Activated CD8-positive, alpha-beta memory T cell treated with anti-CD3 and anti-CD28 coated beads for 1 hour (primary cell): ENCODE measurements around the gene LCN10.
"Not testable (repeated sequence)": the region's sequence is repeated elsewhere in the genome, so short reads cannot be mapped to it uniquely, and the experiment has no call there.

Experiments used
- DNase-seq, 2 donors: peaks; one replicate each; pipeline ENCODE4 v3.0.0-alpha.2; 2020; ENCODE audit warnings: low read depth in 1 of 2; ENCODE audit errors: extremely low read depth in 1 of 2

LCN10 gene

GRCh38 chr9:136755302-136756133, 12.8 kb upstream of the LCN10 start:
- not testable (repeated sequence) for DNase-seq

GRCh38 chr9:136754626-136755301, 12.0 kb upstream of the LCN10 start:
- no peak for DNase-seq

GRCh38 chr9:136754059-136754572, 11.4 kb upstream of the LCN10 start:
- no peak for DNase-seq

GRCh38 chr9:136753371-136754058, 10.8 kb upstream of the LCN10 start:
- no peak for DNase-seq

GRCh38 chr9:136751814-136752213, 9.1 kb upstream of the LCN10 start:
- no peak for DNase-seq

- no peak for DNase-seq
Observed at GRCh38 chr9:136751244-136751643, 8.5 kb upstream of the LCN10 start.

- DNase-seq = no peak
Observed at GRCh38 chr9:136750526-136750925, 7.8 kb upstream of the LCN10 start.

GRCh38 chr9:136748666-136749611, 6.2 kb upstream of the LCN10 start:
- DNase-seq = no peak

- DNase-seq = no peak
Observed at GRCh38 chr9:136748201-136748600, 5.5 kb upstream of the LCN10 start, which contains the start of gene LCN6. Gene LCN6, minus strand, starts transcription at chr9:136748525. Its CDS starts 42 bp downstream, at chr9:136748483.

- DNase-seq = no peak
Observed at GRCh38 chr9:136747161-136748060, 4.7 kb upstream of the LCN10 start.

GRCh38 chr9:136746621-136747020, 3.9 kb upstream of the LCN10 start:
- no peak for DNase-seq

- no peak for DNase-seq
Observed at GRCh38 chr9:136746155-136746490, 3.4 kb upstream of the LCN10 start.

- DNase-seq = no peak
Observed at GRCh38 chr9:136745389-136746154, 2.8 kb upstream of the LCN10 start.

GRCh38 chr9:136744773-136745172, 2.0 kb upstream of the LCN10 start:
- no peak for DNase-seq

GRCh38 chr9:136743639-136744211, 985 bp upstream of the LCN10 start:
- no peak for DNase-seq

- no peak for DNase-seq
Observed at GRCh38 chr9:136741883-136742571, 713 bp downstream of the LCN10 start.

GRCh38 chr9:136740971-136741882, 1.5 kb downstream of the LCN10 start:
- no peak for DNase-seq
